Measurements from ENCODE around the gene GLI3. TPM values are rescaled to one million over a fixed set of nuclear protein-coding genes. Genes with fewer than 3 reads are reported as not detected.

Gene GLI3
- total and polyA plus RNA-seq, 2 donors from 2014 or later = 0.92 to 11.1 TPM

- Histone ChIP-seq H3K4me1 (ENCODE audit: control insufficient read depth in 2 of 3, insufficient read depth in 2 of 3, low read depth in 1 of 3, low read length in 3 of 3) (peaks cover 0 to 14% (median 6%) of the 10 kb centered on the region in 3 donors), H3K27me3 (ENCODE audit: control insufficient read depth, insufficient read depth, low read length) (no peaks in the 10 kb centered on the region), H3K9me3 (ENCODE audit: control insufficient read depth in 2 of 3, insufficient read depth in 1 of 3, low read length in 3 of 3) (no peaks in the 10 kb centered on the region), H3K4me3 (ENCODE audit: low read length in 3 of 3) (no peak overlapping the region), H3K9ac (ENCODE audit: low read length in 3 of 3) (no peak overlapping the region), H3K27ac (ENCODE audit: low read depth in 2 of 2, low read length in 2 of 2) (no peak overlapping the region), H3K36me3 (ENCODE audit: control insufficient read depth in 2 of 3, insufficient read depth in 3 of 3, low read length in 3 of 3) (no peaks in the 10 kb centered on the region)
- DNase-seq (no peak), FAIRE-seq (no peak)
- TF ChIP-seq, protein P1, sequence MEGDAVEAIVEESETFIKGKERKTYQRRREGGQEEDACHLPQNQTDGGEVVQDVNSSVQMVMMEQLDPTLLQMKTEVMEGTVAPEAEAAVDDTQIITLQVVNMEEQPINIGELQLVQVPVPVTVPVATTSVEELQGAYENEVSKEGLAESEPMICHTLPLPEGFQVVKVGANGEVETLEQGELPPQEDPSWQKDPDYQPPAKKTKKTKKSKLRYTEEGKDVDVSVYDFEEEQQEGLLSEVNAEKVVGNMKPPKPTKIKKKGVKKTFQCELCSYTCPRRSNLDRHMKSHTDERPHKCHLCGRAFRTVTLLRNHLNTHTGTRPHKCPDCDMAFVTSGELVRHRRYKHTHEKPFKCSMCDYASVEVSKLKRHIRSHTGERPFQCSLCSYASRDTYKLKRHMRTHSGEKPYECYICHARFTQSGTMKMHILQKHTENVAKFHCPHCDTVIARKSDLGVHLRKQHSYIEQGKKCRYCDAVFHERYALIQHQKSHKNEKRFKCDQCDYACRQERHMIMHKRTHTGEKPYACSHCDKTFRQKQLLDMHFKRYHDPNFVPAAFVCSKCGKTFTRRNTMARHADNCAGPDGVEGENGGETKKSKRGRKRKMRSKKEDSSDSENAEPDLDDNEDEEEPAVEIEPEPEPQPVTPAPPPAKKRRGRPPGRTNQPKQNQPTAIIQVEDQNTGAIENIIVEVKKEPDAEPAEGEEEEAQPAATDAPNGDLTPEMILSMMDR (IDR thresholded peaks at IDR 0.05; ENCODE audit: borderline replicate concordance, extremely low read depth, insufficient read depth) = no peak
- intact Hi-C loops (cut with DNase I) = no loop called here
These were observed 166.9 kb downstream of the GLI3 start for GRCh38 chr7:42070068-42070467.

DNA sequence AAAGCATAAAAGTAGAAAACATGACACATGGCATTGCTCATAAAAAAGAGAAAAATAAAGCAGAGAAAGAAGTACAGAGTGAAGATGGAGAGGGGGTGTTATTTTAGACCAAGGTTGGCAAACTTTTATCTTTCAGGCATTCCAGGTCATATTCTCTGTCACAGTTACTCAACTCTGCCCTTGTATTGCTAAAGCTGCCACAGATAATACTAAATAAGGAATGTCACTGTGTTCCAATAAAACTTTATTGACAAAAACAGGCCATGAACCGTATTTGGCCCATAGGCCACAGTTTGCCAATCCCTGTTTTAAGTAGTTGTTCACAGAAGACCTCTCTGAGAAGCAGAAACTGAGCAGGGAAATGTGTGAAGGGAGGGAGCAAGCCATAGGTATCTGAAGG lies 167.4 kb downstream of the GLI3 start:
- Histone ChIP-seq H3K27me3 (ENCODE audit: control insufficient read depth, insufficient read depth, low read length) (no peaks in the 10 kb centered on the region), H3K4me1 (ENCODE audit: control insufficient read depth in 2 of 3, insufficient read depth in 2 of 3, low read depth in 1 of 3, low read length in 3 of 3) (peaks cover 0 to 14% (median 6%) of the 10 kb centered on the region in 3 donors), H3K36me3 (ENCODE audit: control insufficient read depth in 2 of 3, insufficient read depth in 3 of 3, low read length in 3 of 3) (no peaks in the 10 kb centered on the region), H3K9me3 (ENCODE audit: control insufficient read depth in 2 of 3, insufficient read depth in 1 of 3, low read length in 3 of 3) (no peaks in the 10 kb centered on the region), H3K9ac (ENCODE audit: low read length in 3 of 3) (no peak overlapping the region), H3K4me3 (ENCODE audit: low read length in 3 of 3) (no peak overlapping the region), H3K27ac (ENCODE audit: low read depth in 2 of 2, low read length in 2 of 2) (no peak overlapping the region)
- DNase-seq = no peak
- TF ChIP-seq, protein P1 (IDR thresholded peaks at IDR 0.05; ENCODE audit: borderline replicate concordance, extremely low read depth, insufficient read depth) = no peak
- intact Hi-C loops (cut with DNase I) = no loop called here
- FAIRE-seq = no peak

DNA sequence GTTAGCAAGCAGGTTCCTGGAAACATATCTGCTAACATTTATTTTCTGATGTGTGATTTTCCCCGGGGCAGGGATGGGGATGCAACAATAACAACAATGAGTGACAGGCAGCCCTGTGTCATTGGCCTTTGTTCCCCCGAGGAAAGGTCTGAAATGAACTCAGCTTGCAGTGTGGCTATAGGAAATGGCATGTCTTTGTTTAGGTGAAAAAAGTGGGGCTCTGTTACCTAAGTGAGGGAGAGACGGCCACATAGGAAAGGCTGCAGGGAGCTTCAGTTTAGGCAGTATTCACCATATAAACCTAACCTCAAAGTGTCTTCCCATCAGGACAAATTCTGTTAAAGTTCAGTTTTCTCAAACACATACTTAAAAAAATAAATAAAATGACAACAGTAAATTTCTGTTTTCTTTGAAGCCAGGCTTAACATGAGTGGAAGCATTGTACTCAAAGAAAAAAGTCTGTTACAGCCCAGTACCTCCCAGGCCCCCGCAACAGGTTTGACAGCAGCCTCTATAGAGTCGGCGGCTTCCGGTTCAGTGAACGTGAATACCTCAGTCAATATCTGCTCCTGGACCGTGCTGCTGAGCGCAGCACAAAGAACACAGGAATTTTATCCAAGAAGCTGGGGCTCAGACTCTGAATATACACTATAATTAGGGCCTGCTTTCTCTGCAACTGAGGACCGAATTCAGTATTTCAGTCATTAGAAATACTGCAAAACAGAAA lies 168.3 kb downstream of the GLI3 start:
- no peak overlapping the region for H3K9ac ChIP-seq (ENCODE audit: low read length in 3 of 3)
- DNase-seq (peak in 4 of 5 donors; percentile 72 to 87 (median 81)), FAIRE-seq (no peak)
- no peaks in the 10 kb centered on the region for H3K27me3 ChIP-seq (ENCODE audit: control insufficient read depth, insufficient read depth, low read length)
- H3K4me3 ChIP-seq (ENCODE audit: low read length in 3 of 3) = no peak overlapping the region
- peaks cover 0 to 14% (median 6%) of the 10 kb centered on the region in 3 donors for H3K4me1 ChIP-seq (ENCODE audit: control insufficient read depth in 2 of 3, insufficient read depth in 2 of 3, low read depth in 1 of 3, low read length in 3 of 3)
- no peaks in the 10 kb centered on the region for H3K9me3 ChIP-seq (ENCODE audit: control insufficient read depth in 2 of 3, insufficient read depth in 1 of 3, low read length in 3 of 3)
- no peaks in the 10 kb centered on the region for H3K36me3 ChIP-seq (ENCODE audit: control insufficient read depth in 2 of 3, insufficient read depth in 3 of 3, low read length in 3 of 3)
- H3K27ac ChIP-seq (ENCODE audit: low read depth in 2 of 2, low read length in 2 of 2) = no peak overlapping the region
- TF ChIP-seq, protein P1 (IDR thresholded peaks at IDR 0.05; ENCODE audit: borderline replicate concordance, extremely low read depth, insufficient read depth) = no peak
- intact Hi-C loops (cut with DNase I) = no loop called here

Measured in kidney (tissue), 14 donors.